ENCODE measurements around the gene PRMT1.

PRMT1 gene

GRCh38 chr19:49651029-49651819, 25.8 kb upstream of the PRMT1 start:
- in situ Hi-C loops (cut with HindIII; ENCODE audit: low sequenced_read_pairs): no loop called here

DNA sequence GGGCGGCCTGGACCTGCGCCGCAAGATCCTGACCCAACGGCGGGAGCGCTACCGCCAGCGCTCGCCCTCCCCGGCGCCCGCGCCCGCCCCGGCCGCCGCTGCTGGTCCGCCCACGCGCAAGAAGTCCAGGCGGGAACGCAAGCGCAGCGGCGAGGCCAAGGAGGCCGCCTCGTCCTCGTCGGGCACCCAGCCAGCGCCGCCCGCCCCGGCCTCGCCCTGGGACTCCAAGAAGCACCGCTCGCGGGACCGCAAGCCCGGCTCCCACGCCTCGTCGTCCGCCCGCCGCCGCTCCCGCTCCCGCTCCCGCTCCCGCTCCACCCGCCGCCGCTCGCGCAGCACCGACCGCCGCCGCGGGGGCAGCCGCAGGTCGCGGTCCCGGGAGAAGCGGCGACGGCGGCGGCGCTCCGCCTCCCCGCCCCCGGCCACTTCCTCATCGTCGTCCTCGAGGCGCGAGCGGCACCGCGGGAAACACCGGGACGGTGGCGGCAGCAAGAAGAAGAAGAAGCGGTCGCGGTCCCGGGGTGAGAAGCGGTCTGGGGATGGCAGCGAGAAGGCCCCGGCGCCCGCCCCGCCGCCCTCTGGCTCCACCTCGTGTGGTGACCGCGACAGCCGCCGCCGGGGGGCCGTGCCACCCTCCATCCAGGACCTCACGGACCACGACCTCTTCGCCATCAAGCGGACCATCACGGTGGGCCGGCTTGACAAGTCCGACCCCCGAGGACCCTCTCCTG, 25.1 kb upstream of the PRMT1 start:
- in situ Hi-C loops (cut with HindIII; ENCODE audit: low sequenced_read_pairs): no loop called here

- in situ Hi-C loops (cut with HindIII; ENCODE audit: low sequenced_read_pairs): no loop called here
Measured at GRCh38 chr19:49652551-49653465, 24.3 kb upstream of the PRMT1 start.

DNA sequence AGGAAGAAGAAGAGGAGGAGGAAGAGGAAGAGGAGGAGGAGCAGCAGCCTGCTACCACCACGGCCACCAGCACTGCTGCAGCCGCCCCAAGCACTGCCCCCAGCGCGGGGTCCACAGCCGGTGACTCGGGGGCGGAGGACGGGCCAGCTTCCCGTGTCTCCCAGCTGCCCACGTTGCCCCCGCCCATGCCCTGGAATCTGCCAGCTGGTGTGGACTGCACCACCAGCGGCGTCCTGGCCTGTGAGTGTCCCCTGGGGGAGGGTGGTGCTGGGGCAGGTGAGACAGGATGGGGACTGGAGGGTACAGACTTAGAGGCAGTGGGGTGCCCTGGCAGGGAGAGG, 23.6 kb upstream of the PRMT1 start:
- in situ Hi-C loops (cut with HindIII; ENCODE audit: low sequenced_read_pairs): no loop called here

DNA sequence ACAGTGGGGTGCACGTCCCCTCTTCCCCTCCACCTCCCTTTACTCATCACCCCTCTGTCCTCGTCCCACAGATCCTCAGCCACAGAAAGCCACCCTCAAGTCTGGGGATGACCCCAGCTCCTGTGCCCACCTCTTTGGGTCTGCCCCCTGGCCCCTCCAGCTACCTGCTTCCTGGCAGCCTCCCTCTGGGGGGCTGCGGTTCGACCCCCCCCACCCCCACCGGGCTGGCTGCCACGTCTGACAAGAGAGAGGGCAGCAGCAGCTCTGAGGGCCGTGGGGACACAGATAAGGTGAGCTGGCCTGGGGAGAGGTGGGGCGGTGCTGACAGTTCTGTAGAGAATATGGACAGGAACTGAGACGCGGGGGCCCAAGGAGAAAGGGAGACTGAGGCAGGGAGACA, 22.5 kb upstream of the PRMT1 start:
- in situ Hi-C loops (cut with HindIII; ENCODE audit: low sequenced_read_pairs): no loop called here

DNA sequence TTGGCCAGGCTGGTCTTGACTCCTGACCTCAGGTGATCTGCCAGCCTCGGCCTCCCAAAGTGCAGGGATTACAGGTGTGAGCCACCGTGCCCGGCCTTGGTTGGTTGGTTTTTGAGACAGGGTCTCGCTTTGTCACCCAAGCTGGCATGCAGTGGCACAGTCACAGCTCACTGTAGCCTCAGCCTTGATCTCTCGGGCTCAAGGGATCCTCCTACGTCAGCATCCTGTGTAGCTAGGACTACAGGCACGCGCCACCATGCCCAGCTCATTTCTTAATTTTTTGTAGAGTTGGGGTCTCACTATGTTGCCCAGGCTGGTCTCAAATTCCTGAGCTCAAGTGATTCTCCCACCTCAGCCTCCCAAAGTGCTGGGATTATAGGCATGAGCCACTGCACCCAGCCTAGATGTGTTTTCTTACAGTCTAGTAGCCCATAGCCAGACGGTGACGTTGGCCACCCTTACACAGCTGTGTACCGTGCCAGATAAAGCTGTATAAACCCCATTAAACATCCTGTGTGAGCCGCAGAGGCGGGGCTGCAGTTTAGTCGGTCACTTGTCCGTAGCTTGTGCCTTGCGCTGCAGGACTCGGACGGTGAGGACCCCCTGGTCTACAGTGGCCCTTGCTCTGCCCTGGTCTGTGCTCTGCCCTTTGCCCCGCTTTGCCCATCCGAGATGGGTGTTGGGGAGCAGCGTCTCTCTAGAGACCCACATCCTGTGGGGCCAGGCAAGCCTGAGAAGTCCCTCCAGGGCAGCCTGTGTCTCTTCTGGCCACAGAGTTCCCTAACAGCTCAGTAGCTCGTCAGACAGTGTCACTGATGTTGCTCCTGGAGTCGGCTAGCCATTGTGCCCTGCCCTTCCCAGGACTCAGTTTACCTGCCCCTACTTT, 21.3 kb upstream of the PRMT1 start:
- in situ Hi-C loops (cut with HindIII; ENCODE audit: low sequenced_read_pairs): no loop called here

DNA sequence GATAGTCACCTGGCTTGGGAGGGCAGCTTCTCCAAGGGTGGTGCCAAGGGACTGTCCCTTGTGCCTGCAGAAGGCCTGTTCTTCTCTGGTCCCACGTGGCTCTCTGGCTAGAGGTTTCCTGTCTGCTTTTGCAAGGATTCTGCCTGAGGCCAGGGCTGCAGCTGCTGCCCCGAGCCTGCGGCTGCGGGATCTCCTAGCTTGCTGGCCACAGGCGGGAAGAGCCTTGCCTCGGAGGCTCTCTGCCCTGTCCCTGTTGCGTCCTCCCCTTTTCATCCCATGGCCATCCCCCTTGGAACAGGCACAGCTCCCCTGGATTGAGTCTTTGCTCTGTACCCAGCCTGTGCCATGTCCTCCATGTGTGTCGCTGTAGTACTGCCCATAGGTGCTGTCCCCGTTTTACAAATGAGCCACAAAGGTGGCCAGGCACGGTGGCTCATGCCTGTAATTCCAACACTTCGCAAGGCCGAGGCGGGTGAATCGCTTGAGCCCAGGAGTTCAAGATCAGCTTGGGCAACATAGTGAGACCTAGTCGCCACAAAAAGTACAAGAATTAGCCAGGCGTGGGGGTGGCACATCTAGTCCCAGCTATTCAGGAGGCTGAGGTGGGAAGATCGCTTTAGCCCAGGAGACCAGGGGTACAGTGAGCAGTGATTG, 20.5 kb upstream of the PRMT1 start:
- in situ Hi-C loops (cut with HindIII; ENCODE audit: low sequenced_read_pairs): no loop called here

GRCh38 chr19:49657493-49658138, 19.5 kb upstream of the PRMT1 start:
- in situ Hi-C loops (cut with HindIII; ENCODE audit: low sequenced_read_pairs): no loop called here

DNA sequence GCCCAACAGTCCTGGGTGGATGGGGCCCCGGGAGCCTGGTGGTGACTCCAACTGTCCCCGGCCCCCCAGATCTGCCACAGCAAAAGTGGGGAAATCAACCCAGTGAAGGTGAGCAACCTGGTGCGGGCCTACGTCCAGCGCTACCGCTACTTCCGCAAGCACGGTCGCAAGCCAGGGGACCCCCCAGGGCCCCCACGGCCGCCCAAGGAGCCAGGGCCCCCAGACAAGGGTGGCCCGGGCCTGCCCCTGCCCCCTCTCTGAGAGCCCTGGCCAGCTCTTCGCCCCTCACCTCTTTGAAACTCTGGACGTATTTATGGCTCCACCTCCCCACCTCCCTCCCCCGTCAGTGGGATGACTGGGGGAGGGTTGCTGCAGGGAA, 18.9 kb upstream of the PRMT1 start:
- in situ Hi-C loops (cut with HindIII; ENCODE audit: low sequenced_read_pairs): no loop called here

GRCh38 chr19:49658566-49659442, 18.3 kb upstream of the PRMT1 start:
- in situ Hi-C loops (cut with HindIII; ENCODE audit: low sequenced_read_pairs): no loop called here

DNA sequence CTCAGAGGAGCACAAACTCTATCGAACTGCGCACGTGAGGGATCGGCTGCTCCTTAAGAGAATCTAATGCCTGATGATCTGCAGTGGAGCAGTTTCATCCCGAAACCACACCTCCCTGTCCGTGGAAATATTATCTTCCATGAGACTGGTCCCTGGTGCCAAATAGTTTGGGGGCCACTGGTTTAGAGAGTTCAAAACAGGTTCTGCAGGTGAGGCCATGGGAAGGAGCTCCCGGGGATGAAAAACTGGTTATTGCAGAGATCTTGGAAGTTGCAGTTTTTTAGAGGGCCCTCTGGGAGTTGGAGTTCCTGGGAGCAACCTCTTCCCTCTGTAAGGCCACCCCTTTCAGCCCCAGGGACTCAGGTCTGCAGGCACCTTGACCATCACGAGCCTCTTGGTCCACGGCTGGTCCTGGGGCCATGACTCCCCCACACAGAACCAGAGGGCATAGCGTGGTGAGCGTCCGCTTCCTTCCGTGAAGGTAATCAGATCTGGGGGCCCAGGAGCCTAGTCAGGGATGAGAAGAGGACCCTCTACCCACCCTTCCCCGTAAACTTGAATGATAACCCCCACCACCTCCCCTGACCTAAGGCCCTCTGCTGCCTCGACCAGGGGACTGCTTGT, 16.6 kb upstream of the PRMT1 start:
- in situ Hi-C loops (cut with HindIII; ENCODE audit: low sequenced_read_pairs): no loop called here

DNA sequence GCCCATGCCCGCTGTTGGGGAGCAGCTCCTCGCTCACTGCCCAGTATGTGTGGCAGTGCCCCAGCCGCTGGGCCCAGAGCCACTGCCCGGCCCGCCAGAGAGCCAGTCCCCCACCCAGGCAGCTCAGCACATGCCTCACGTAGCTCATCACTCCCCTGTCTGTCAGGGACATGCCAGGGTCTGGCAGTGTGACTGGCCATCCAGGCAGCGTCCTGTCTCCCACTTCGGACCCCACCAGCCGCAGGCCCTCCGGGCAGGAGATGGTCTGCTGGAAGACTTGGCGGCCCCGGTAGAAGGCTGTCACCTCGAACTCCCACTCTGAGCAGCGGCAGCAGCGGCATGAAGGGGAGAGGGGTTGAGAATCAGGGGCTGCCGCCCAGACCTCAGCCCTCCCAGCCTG, 15.1 kb upstream of the PRMT1 start:
- in situ Hi-C loops (cut with HindIII; ENCODE audit: low sequenced_read_pairs): no loop called here

- in situ Hi-C loops (cut with HindIII; ENCODE audit: low sequenced_read_pairs): no loop called here
Measured at GRCh38 chr19:49663224-49663623, 13.8 kb upstream of the PRMT1 start.

DNA sequence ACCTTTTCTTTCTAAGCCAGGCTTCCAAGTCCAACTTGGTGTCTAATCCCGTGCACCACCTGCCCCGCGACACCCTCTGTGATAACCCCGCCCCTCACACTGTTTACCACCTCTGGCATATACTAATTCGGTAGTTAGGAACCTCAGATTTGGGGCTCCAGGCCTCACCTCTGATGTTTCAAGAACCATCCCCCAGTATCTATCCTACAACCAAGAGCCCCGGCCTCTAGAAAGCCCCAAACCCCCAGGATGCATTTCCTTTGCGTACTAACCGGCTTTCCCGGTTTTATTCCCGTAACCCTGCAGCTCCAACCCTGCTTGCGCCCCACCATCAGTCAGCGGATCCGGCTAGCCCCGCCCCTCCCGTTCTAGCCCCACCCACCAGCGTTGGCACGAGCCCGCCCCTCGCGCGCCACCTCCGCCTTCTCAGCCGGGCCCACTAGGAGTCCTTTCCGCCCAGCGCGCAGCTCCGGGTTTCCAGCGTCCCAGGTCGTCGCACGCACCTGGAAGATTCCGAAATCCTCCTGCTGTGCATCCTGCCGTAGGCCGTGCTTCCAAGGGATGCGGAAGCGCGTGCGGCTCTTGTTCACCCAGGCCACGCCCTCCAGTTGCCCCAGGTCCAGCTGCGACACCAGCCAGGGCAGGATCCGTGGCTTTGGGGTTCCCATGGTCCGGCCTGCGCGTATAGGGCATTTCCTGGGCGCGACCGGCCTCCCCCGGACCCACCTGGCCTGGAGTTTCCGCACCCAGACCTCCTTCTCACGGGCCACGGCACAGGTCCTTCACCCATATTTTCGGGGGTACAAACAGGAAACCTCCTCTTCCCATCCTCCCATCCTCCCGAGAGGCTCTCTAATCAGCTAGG, 12.7 kb upstream of the PRMT1 start:
- in situ Hi-C loops (cut with HindIII; ENCODE audit: low sequenced_read_pairs): no loop called here

GRCh38 chr19:49665036-49665350, 12.1 kb upstream of the PRMT1 start:
- in situ Hi-C loops (cut with HindIII; ENCODE audit: low sequenced_read_pairs): no loop called here

DNA sequence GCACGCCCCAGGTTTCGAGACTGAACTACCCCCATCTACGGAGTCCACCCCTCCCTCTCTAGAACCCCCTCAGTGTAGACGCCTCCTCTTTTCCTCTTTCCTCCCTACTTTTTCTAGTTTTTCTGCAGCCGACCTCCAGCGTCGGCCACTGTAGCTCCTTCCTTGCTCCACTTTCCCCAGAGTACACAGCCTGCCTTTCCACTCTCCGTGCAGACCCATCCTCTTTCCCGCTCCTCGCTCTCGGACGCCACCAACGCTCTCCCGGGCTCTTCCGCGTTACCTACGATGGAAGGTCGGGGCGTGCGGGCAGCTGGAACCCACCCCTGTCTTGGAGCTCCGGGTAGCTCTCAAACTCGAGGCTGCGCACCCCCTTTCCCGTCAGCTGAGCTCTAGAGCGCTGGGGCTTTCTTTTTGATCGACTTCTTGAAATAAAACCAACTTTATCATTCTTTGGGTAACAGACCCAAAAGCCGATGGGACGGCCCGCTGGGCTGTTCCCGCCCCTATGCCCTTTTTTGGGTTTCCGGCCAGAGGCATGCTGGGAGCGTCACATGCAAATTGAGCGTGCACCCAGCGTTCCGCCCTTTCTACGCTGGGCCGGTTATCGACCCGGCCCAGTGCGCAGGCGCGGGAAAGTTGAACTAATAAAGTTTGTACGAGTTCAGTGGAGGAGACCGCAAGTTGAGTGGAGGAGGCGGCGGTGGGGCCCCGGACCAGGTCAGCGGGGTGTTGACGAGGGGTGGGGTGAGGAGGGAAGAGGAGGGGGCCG, 11.5 kb upstream of the PRMT1 start, which contains the start of the genes BCL2L12 and IRF3:
Gene BCL2L12 (plus strand): TSS at position 583 of the 769 bp plus-strand sequence. CDS start 760 bp downstream, outside the sequence.
Gene IRF3 (minus strand): TSS at position 507 of the 769 bp plus-strand sequence. CDS start 1,019 bp downstream, outside the sequence.
- in situ Hi-C loops (cut with HindIII; ENCODE audit: low sequenced_read_pairs): no loop called here
